ENCODE results near the gene TMEM208. TPM values are rescaled to one million over a fixed set of nuclear protein-coding genes. Genes with fewer than 3 reads are reported as not detected.

The TMEM208 gene
- total RNA-seq, 4 donors from 2014 or later, result 19.5 to 26.7 (median 23.8) TPM

- peaks cover 0 to 34% (median 0%) of the 10 kb centered on the region in 4 donors for H3K27me3 ChIP-seq
- H3K4me1 ChIP-seq, result no peaks in the 10 kb centered on the region
- no peaks in the 10 kb centered on the region for H3K9me3 ChIP-seq
- 62% methylated on average over 5 of the region's 5 CpGs for WGBS
- intact Hi-C loops (cut with DNase I), result no loop called here
- H3K27ac ChIP-seq (replicated peaks in 1 of 4), result no peak overlapping the region
- DNase-seq (ENCODE audit: extremely low spot score), result no peak
- TF ChIP-seq EP300 (IDR thresholded peaks at IDR 0.05), result no peak
- no peak for TF ChIP-seq POLR2A (IDR thresholded peaks at IDR 0.05; ENCODE audit: low read depth)
- no peak for TF ChIP-seq CTCF (IDR thresholded peaks at IDR 0.05)
- no peak for TF ChIP-seq POLR2AphosphoS5 (IDR thresholded peaks at IDR 0.05)
- no peaks in the 10 kb centered on the region for H3K36me3 ChIP-seq
- no peak overlapping the region for H3K4me3 ChIP-seq
Measured at GRCh38 chr16:67268136-67268579, 41.2 kb downstream of the TMEM208 start.

GRCh38 chr16:67269766-67270165, 42.8 kb downstream of the TMEM208 start:
- 72% methylated on average over 5 of the region's 5 CpGs for WGBS
- TF ChIP-seq EP300 (IDR thresholded peaks at IDR 0.05), result no peak
- TF ChIP-seq CTCF (IDR thresholded peaks at IDR 0.05), result no peak
- no peak for TF ChIP-seq POLR2A (IDR thresholded peaks at IDR 0.05; ENCODE audit: low read depth)
- no peak for DNase-seq (ENCODE audit: extremely low spot score)
- Histone ChIP-seq H3K4me3 (no peak overlapping the region), H3K9me3 (no peaks in the 10 kb centered on the region), H3K36me3 (no peaks in the 10 kb centered on the region), H3K4me1 (no peaks in the 10 kb centered on the region), H3K27me3 (peaks cover 0 to 19% (median 0%) of the 10 kb centered on the region in 4 donors), H3K27ac (replicated peaks in 1 of 4) (no peak overlapping the region)
- intact Hi-C loops (cut with DNase I), result no loop called here

- no peaks in the 10 kb centered on the region for H3K9me3 ChIP-seq
- no peak overlapping the region for H3K27ac ChIP-seq (replicated peaks in 1 of 4)
- H3K4me1 ChIP-seq, result no peaks in the 10 kb centered on the region
- no peak overlapping the region for H3K4me3 ChIP-seq
- DNase-seq (ENCODE audit: extremely low spot score), result no peak
- intact Hi-C loops (cut with DNase I), result no loop called here
- peaks cover 0 to 5% (median 0%) of the 10 kb centered on the region in 4 donors for H3K36me3 ChIP-seq
- TF ChIP-seq POLR2AphosphoS5 (IDR thresholded peaks at IDR 0.05) (no peak), CTCF (IDR thresholded peaks at IDR 0.05) (no peak), EP300 (IDR thresholded peaks at IDR 0.05) (no peak), POLR2A (IDR thresholded peaks at IDR 0.05; ENCODE audit: low read depth) (no peak)
- WGBS, result 95% methylated on average over 7 of the region's 11 CpGs
- H3K27me3 ChIP-seq, result peaks cover 0 to 12% (median 0%) of the 10 kb centered on the region in 4 donors
Measured at GRCh38 chr16:67270931-67271338, 44.0 kb downstream of the TMEM208 start.

- intact Hi-C loops (cut with DNase I), result no loop called here
- Histone ChIP-seq H3K9me3 (no peaks in the 10 kb centered on the region), H3K27me3 (peaks cover 0 to 6% (median 0%) of the 10 kb centered on the region in 4 donors), H3K4me3 (no peak overlapping the region), H3K4me1 (no peaks in the 10 kb centered on the region), H3K27ac (replicated peaks in 1 of 4) (no peak overlapping the region), H3K36me3 (peaks cover 0 to 8% (median 0%) of the 10 kb centered on the region in 4 donors)
- 88% methylated on average over 4 of the region's 4 CpGs for WGBS
- DNase-seq (ENCODE audit: extremely low spot score), result no peak
- TF ChIP-seq POLR2AphosphoS5 (IDR thresholded peaks at IDR 0.05) (no peak), POLR2A (IDR thresholded peaks at IDR 0.05; ENCODE audit: low read depth) (no peak), EP300 (IDR thresholded peaks at IDR 0.05) (no peak), CTCF (IDR thresholded peaks at IDR 0.05) (no peak)
Measured at GRCh38 chr16:67271446-67271845, 44.5 kb downstream of the TMEM208 start.

GRCh38 chr16:67275321-67275720, 48.4 kb downstream of the TMEM208 start:
- H3K9me3 ChIP-seq, result no peaks in the 10 kb centered on the region
- peaks cover 13 to 35% (median 31%) of the 10 kb centered on the region in 4 donors for H3K4me1 ChIP-seq
- no peaks in the 10 kb centered on the region for H3K27me3 ChIP-seq
- 89% methylated on average over 2 of the region's 2 CpGs for WGBS
- intact Hi-C loops (cut with DNase I), result no loop called here
- no peak for DNase-seq (ENCODE audit: extremely low spot score)
- H3K27ac ChIP-seq (replicated peaks in 1 of 4), result no peak overlapping the region
- TF ChIP-seq POLR2AphosphoS5 (IDR thresholded peaks at IDR 0.05), result no peak
- TF ChIP-seq POLR2A (IDR thresholded peaks at IDR 0.05; ENCODE audit: low read depth), result no peak
- TF ChIP-seq CTCF (IDR thresholded peaks at IDR 0.05), result no peak
- TF ChIP-seq EP300 (IDR thresholded peaks at IDR 0.05), result no peak
- peaks cover 0 to 14% (median 0%) of the 10 kb centered on the region in 4 donors for H3K36me3 ChIP-seq
- no peak overlapping the region for H3K4me3 ChIP-seq
